Lower lobe of right lung (tissue), 2 donors: ENCODE data around the gene CXXC5. TPM values are rescaled to one million over a fixed set of nuclear protein-coding genes. Genes with fewer than 3 reads are reported as not detected.

Experiments
- ATAC-seq, 2 donors: fragments of 200-7000 bp; cut with Tn5 transposase; one replicate each; pipeline ENCODE4 v1.9.1; 2020 to 2022; ENCODE audit warnings: mild to moderate bottlenecking in 2 of 2, moderate library complexity in 2 of 2
- DNase-seq: peaks from one replicate; pipeline ENCODE4 v3.0.0-alpha.2; 2020
- H3K27ac ChIP-seq: fragments of 200-600 bp; one replicate; pipeline ENCODE4 v1.8.0; 2022
- H3K27me3 ChIP-seq: fragments of 200-600 bp; one replicate; pipeline ENCODE4 v1.8.0; 2022; ENCODE audit warnings: low read depth
- H3K36me3 ChIP-seq: fragments of 200-600 bp; one replicate; pipeline ENCODE4 v1.8.0; 2022; ENCODE audit warnings: mild to moderate bottlenecking
- H3K4me1 ChIP-seq: fragments of 200-600 bp; one replicate; pipeline ENCODE4 v1.8.0; 2022
- H3K4me3 ChIP-seq: fragments of 200-600 bp; one replicate; pipeline ENCODE4 v1.8.0; 2022; ENCODE audit warnings: mild to moderate bottlenecking
- H3K9me3 ChIP-seq: fragments of 200-600 bp; one replicate; pipeline ENCODE4 v1.8.0; 2022
- intact Hi-C: fragments of 100-400 bp; cut with DNase I; formaldehyde crosslinking; loops from one replicate; pipeline ENCODE4 v1.11.0; 2022
- total RNA-seq: library from RNA; stranded (reverse); fragmentation: NEBNext Ultra II Directional; extraction: Animal tissue kit (Norgen Biotek cat#: 25700); gene quantifications from one replicate; pipeline ENCODE4 v1.2.1, GENCODE V29; 2021
- TF ChIP-seq, protein P1 (sequence below): fragments of 200-600 bp; IDR thresholded peaks from one replicate; pipeline ENCODE4 v1.8.0; 2022; ENCODE audit warnings: antibody characterized with exemption, mild to moderate bottlenecking
- donor health status: DM: no; HTN: yes; CAD: no; lungs with severe emphysema.

Gene CXXC5
- total RNA-seq, 1 donor from 2014 or later = 27.3 TPM

DNA sequence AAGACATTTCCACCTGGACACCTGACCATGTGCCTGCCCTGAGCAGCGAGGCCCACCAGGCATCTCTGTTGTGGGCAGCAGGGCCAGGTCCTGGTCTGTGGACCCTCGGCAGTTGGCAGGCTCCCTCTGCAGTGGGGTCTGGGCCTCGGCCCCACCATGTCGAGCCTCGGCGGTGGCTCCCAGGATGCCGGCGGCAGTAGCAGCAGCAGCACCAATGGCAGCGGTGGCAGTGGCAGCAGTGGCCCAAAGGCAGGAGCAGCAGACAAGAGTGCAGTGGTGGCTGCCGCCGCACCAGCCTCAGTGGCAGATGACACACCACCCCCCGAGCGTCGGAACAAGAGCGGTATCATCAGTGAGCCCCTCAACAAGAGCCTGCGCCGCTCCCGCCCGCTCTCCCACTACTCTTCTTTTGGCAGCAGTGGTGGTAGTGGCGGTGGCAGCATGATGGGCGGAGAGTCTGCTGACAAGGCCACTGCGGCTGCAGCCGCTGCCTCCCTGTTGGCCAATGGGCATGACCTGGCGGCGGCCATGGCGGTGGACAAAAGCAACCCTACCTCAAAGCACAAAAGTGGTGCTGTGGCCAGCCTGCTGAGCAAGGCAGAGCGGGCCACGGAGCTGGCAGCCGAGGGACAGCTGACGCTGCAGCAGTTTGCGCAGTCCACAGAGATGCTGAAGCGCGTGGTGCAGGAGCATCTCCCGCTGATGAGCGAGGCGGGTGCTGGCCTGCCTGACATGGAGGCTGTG lies 32.4 kb downstream of the CXXC5 start:
- Histone ChIP-seq H3K4me1 (peaks cover 15% of the 10 kb centered on the region), H3K36me3 (peaks cover 39% of the 10 kb centered on the region), H3K9me3 (no peaks in the 10 kb centered on the region), H3K27ac (no peak overlapping the region), H3K4me3 (no peak overlapping the region), H3K27me3 (no peaks in the 10 kb centered on the region)
- intact Hi-C loops = no loop called here
- no peak for DNase-seq
- TF ChIP-seq, protein P1, sequence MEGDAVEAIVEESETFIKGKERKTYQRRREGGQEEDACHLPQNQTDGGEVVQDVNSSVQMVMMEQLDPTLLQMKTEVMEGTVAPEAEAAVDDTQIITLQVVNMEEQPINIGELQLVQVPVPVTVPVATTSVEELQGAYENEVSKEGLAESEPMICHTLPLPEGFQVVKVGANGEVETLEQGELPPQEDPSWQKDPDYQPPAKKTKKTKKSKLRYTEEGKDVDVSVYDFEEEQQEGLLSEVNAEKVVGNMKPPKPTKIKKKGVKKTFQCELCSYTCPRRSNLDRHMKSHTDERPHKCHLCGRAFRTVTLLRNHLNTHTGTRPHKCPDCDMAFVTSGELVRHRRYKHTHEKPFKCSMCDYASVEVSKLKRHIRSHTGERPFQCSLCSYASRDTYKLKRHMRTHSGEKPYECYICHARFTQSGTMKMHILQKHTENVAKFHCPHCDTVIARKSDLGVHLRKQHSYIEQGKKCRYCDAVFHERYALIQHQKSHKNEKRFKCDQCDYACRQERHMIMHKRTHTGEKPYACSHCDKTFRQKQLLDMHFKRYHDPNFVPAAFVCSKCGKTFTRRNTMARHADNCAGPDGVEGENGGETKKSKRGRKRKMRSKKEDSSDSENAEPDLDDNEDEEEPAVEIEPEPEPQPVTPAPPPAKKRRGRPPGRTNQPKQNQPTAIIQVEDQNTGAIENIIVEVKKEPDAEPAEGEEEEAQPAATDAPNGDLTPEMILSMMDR = no peak
- no peak for ATAC-seq

GRCh38 chr5:139681112-139681458 lies 32.9 kb downstream of the CXXC5 start:
- Histone ChIP-seq H3K9me3 (no peaks in the 10 kb centered on the region), H3K4me1 (peaks cover 14% of the 10 kb centered on the region), H3K27me3 (no peaks in the 10 kb centered on the region), H3K4me3 (no peak overlapping the region), H3K36me3 (peaks cover 39% of the 10 kb centered on the region), H3K27ac (no peak overlapping the region)
- intact Hi-C loops = no loop called here
- DNase-seq (no peak), ATAC-seq (no peak)
- TF ChIP-seq, protein P1 = no peak

GRCh38 chr5:139681466-139681865 lies 33.3 kb downstream of the CXXC5 start:
- ATAC-seq (no peak), DNase-seq (no peak)
- Histone ChIP-seq H3K4me3 (no peak overlapping the region), H3K27me3 (no peaks in the 10 kb centered on the region), H3K9me3 (no peaks in the 10 kb centered on the region), H3K4me1 (peaks cover 14% of the 10 kb centered on the region), H3K27ac (no peak overlapping the region), H3K36me3 (peaks cover 39% of the 10 kb centered on the region)
- TF ChIP-seq, protein P1 = no peak
- intact Hi-C loops = no loop called here

- DNase-seq (no peak), ATAC-seq (no peak)
- Histone ChIP-seq H3K27ac (no peak overlapping the region), H3K27me3 (no peaks in the 10 kb centered on the region), H3K36me3 (peaks cover 39% of the 10 kb centered on the region), H3K4me1 (peaks cover 15% of the 10 kb centered on the region), H3K9me3 (no peaks in the 10 kb centered on the region), H3K4me3 (no peak overlapping the region)
- intact Hi-C loops = no loop called here
- TF ChIP-seq, protein P1 = no peak
Observed at GRCh38 chr5:139682016-139682975, 34.1 kb downstream of the CXXC5 start.

DNA sequence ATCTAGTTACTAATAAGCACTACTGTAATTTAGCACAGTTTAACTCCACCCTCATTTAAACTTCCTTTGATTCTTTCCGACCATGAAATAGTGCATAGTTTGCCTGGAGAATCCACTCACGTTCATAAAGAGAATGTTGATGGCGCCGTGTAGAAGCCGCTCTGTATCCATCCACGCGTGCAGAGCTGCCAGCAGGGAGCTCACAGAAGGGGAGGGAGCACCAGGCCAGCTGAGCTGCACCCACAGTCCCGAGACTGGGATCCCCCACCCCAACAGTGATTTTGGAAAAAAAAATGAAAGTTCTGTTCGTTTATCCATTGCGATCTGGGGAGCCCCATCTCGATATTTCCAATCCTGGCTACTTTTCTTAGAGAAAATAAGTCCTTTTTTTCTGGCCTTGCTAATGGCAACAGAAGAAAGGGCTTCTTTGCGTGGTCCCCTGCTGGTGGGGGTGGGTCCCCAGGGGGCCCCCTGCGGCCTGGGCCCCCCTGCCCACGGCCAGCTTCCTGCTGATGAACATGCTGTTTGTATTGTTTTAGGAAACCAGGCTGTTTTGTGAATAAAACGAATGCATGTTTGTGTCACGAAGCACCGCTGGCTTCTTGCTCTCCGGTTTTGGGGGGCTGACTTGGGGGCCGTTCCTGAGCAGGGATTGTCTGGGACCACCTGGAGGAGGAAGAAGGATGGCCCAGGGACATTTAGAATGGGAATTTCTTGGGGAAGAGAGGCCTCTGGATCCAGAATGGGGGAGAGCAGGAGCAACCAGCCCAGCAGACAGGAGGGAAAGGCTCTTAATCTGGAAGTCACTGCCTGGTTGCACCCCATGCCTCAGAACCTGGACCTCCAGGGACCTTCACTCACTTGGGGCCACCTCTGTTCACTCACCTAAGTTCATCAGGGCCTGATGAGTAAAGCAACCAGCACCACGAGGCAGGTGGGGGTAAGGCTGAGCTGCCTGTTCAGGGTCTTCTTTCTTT lies 35.4 kb downstream of the CXXC5 start:
- no peak overlapping the region for H3K27ac ChIP-seq
- H3K4me3 ChIP-seq = no peak overlapping the region
- peaks cover 39% of the 10 kb centered on the region for H3K36me3 ChIP-seq
- intact Hi-C loops = no loop called here
- TF ChIP-seq, protein P1 = no peak
- DNase-seq (no peak), ATAC-seq (no peak)
- H3K27me3 ChIP-seq = no peaks in the 10 kb centered on the region
- H3K9me3 ChIP-seq = no peaks in the 10 kb centered on the region
- peaks cover 7% of the 10 kb centered on the region for H3K4me1 ChIP-seq
